RWPE2 (cell line): Measurements from ENCODE around the gene FOXA1.

Experiments
- ATAC-seq: fragments of 200-7000 bp; cut with Tn5 transposase; 3 replicates; pipeline ENCODE4 v1.9.1; 2021; ENCODE audit warnings: low read depth
- DNase-seq: peaks from one replicate; pipeline ENCODE4 v3.0.0-alpha.2; 2020; ENCODE audit warnings: low spot score
- H3K27ac ChIP-seq: fragments of 450-650 bp; 2 replicates; pipeline ENCODE4 v1.5.1; 2017; ENCODE audit warnings: mild to moderate bottlenecking; ENCODE audit not compliant: poor library complexity, severe bottlenecking
- H3K27me3 ChIP-seq: fragments of 250-450 bp; sonication (Bioruptor Pico); 2 replicates; pipeline ENCODE4 v1.5.1; 2021; ENCODE audit warnings: mild to moderate bottlenecking, moderate library complexity; ENCODE audit not compliant: insufficient read depth, poor library complexity, severe bottlenecking
- H3K36me3 ChIP-seq: fragments of 250-450 bp; sonication (Bioruptor Pico); 2 replicates; pipeline ENCODE4 v1.5.1; 2020; ENCODE audit warnings: low read depth, mild to moderate bottlenecking, moderate library complexity
- H3K4me1 ChIP-seq: fragments of 250-450 bp; sonication (Bioruptor Pico); 2 replicates; pipeline ENCODE4 v1.5.1; 2021; ENCODE audit warnings: mild to moderate bottlenecking, moderate library complexity; ENCODE audit not compliant: insufficient read depth, poor library complexity, severe bottlenecking
- H3K4me3 ChIP-seq: fragments of 250-450 bp; sonication (Bioruptor Pico); 2 replicates; pipeline ENCODE4 v1.5.1; 2021; ENCODE audit warnings: mild to moderate bottlenecking, moderate library complexity; ENCODE audit not compliant: severe bottlenecking
- H3K9me3 ChIP-seq: fragments of 250-450 bp; sonication (Bioruptor Pico); 2 replicates; pipeline ENCODE4 v1.5.1; 2021; ENCODE audit warnings: mild to moderate bottlenecking, moderate library complexity; ENCODE audit not compliant: severe bottlenecking
- CTCF ChIP-seq: fragments of 450-650 bp; IDR thresholded peaks from one replicate; pipeline ENCODE4 v1.5.1; 2017; ENCODE audit warnings: mild to moderate bottlenecking, moderate library complexity; ENCODE audit not compliant: poor library complexity, severe bottlenecking

The FOXA1 gene

GRCh38 chr14:37637341-37637740 is 42.3 kb upstream of the FOXA1 start:
- TF ChIP-seq CTCF, result no peak
- DNase-seq (no peak), ATAC-seq (no peak)
- Histone ChIP-seq H3K9me3 (no peaks in the 10 kb centered on the region), H3K4me1 (no peaks in the 10 kb centered on the region), H3K27ac (no peak overlapping the region), H3K36me3 (no peaks in the 10 kb centered on the region), H3K4me3 (no peak overlapping the region), H3K27me3 (no peaks in the 10 kb centered on the region)

- TF ChIP-seq CTCF, result no peak
- ATAC-seq (no peak), DNase-seq (no peak)
These were observed 30.8 kb upstream of the FOXA1 start for GRCh38 chr14:37625597-37626595.

DNA sequence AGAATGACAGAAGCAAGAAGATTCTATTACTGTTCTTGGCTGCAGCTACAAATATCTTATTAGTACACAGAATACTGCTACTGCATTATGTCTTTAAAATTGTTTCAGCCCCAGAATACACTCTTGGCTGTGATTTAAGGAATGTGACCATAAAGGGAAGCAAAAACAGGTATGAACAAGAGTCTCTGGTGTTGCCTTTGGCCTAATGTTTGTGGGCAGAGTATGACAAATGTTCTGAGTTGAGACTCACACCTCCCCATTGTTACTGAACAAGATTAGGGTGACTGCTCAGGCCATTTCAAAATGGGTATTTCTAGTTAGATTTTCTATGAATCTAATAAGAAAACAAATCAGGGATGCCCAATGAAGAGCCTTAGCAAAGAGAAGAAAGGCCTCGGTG is 28.9 kb upstream of the FOXA1 start:
- ATAC-seq, result peak; percentile 89
- Histone ChIP-seq H3K36me3 (no peaks in the 10 kb centered on the region), H3K4me1 (peaks cover 20% of the 10 kb centered on the region), H3K4me3 (no peak overlapping the region), H3K9me3 (no peaks in the 10 kb centered on the region), H3K27me3 (no peaks in the 10 kb centered on the region), H3K27ac (peak overlapping the region; percentile 84)
- DNase-seq, result no peak
- TF ChIP-seq CTCF, result no peak

More at GRCh38 chr14:37625597-37626595, 30.8 kb upstream of the FOXA1 start:
- no peaks in the 10 kb centered on the region for H3K36me3 ChIP-seq
- H3K27ac ChIP-seq, result no peak overlapping the region
- H3K4me1 ChIP-seq, result peaks cover 20% of the 10 kb centered on the region
- no peaks in the 10 kb centered on the region for H3K27me3 ChIP-seq
- peaks cover 2% of the 10 kb centered on the region for H3K9me3 ChIP-seq
- no peak overlapping the region for H3K4me3 ChIP-seq

DNA sequence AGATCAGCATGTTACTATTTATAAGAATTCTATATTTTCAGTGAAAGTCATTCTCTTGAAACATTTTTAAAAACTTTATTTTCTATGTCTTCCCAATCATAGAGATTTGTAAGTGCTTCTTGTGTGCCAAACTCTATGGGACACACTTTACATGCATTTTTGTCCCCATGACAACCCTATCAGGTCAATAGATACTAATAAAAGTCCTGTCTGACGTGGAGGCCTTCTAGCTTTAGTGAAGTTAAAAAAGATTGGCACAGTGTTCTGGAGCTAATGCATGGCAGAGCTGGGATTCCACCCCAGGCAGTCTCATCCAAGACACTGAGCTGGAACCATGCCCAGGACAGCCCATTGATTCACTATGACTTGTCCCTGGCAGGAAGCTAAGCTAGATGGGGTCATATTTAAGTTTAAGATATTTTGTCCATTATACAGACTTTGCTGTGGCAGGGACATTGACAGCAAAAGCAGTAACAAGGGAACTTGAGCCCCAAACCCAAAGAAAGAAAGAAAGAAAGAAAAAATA is 28.4 kb upstream of the FOXA1 start:
- no peak overlapping the region for H3K4me3 ChIP-seq
- no peaks in the 10 kb centered on the region for H3K9me3 ChIP-seq
- H3K27me3 ChIP-seq, result no peaks in the 10 kb centered on the region
- no peak for TF ChIP-seq CTCF
- ATAC-seq, result peak; percentile 92
- H3K36me3 ChIP-seq, result no peaks in the 10 kb centered on the region
- peak overlapping the region; percentile 84 for H3K27ac ChIP-seq
- peaks cover 20% of the 10 kb centered on the region for H3K4me1 ChIP-seq
- peak; percentile 94 for DNase-seq
